ENCODE results near the gene POLE.

Gene POLE

GRCh38 chr12:132689227-132689626 lies 2.1 kb upstream of the POLE start:
- ChIA-PET CTCF (no interaction called here), POLR2A (no interaction called here)
- no peak for TF ChIP-seq TARDBP (IDR thresholded peaks at IDR 0.05)
- TF ChIP-seq FOXA1 (IDR thresholded peaks at IDR 0.05), result no peak
- TF ChIP-seq LEF1 (IDR thresholded peaks at IDR 0.05; ENCODE audit: borderline replicate concordance), result no peak
- no peak for TF ChIP-seq CTBP1 (IDR thresholded peaks at IDR 0.05; ENCODE audit: borderline replicate concordance)
- TF ChIP-seq FOXK2 (IDR thresholded peaks at IDR 0.05), result no peak
- no peak for TF ChIP-seq FOXM1 (IDR thresholded peaks at IDR 0.05; ENCODE audit: borderline replicate concordance)
- no peak for TF ChIP-seq SP1 (IDR thresholded peaks at IDR 0.05)
- TF ChIP-seq ARNT (IDR thresholded peaks at IDR 0.05), result no peak
- TF ChIP-seq ELF4 (IDR thresholded peaks at IDR 0.05), result no peak
- TF ChIP-seq HDGF (IDR thresholded peaks at IDR 0.05; ENCODE audit: borderline replicate concordance), result no peak
- TF ChIP-seq L3MBTL2 (conservative IDR thresholded peaks at IDR 0.05), result no peak
- no peak for TF ChIP-seq NFRKB (IDR thresholded peaks at IDR 0.05)
- TF ChIP-seq BHLHE40 (IDR thresholded peaks at IDR 0.05; ENCODE audit: borderline replicate concordance), result no peak
- no peak for TF ChIP-seq SUZ12 (IDR thresholded peaks at IDR 0.05)
- DNase-seq (ENCODE audit: extremely low spot score), result no peak

- DNase-seq (ENCODE audit: extremely low spot score), result no peak
- CTCF ChIA-PET, result no interaction called here
- TF ChIP-seq CTBP1 (IDR thresholded peaks at IDR 0.05; ENCODE audit: borderline replicate concordance) (no peak), SUZ12 (IDR thresholded peaks at IDR 0.05) (no peak), ELF4 (IDR thresholded peaks at IDR 0.05) (no peak), PKNOX1 (IDR thresholded peaks at IDR 0.05) (no peak), ZNF384 (IDR thresholded peaks at IDR 0.05) (no peak), FOXM1 (IDR thresholded peaks at IDR 0.05; ENCODE audit: borderline replicate concordance) (no peak), BHLHE40 (IDR thresholded peaks at IDR 0.05; ENCODE audit: borderline replicate concordance) (no peak), FOXA1 (IDR thresholded peaks at IDR 0.05) (no peak), SP1 (IDR thresholded peaks at IDR 0.05) (no peak)
- POLR2A ChIA-PET, result no interaction called here
Observed at GRCh38 chr12:132686825-132687210, 324 bp downstream of the POLE start.

- TF ChIP-seq BHLHE40 (IDR thresholded peaks at IDR 0.05; ENCODE audit: borderline replicate concordance), result no peak
- no peak for TF ChIP-seq FOXA1 (IDR thresholded peaks at IDR 0.05)
- no peak for TF ChIP-seq ARNT (IDR thresholded peaks at IDR 0.05)
- TF ChIP-seq PKNOX1 (IDR thresholded peaks at IDR 0.05), result no peak
- no peak for TF ChIP-seq ELF4 (IDR thresholded peaks at IDR 0.05)
- TF ChIP-seq FOXM1 (IDR thresholded peaks at IDR 0.05; ENCODE audit: borderline replicate concordance), result no peak
- TF ChIP-seq LEF1 (IDR thresholded peaks at IDR 0.05; ENCODE audit: borderline replicate concordance), result no peak
- TF ChIP-seq SP1 (IDR thresholded peaks at IDR 0.05), result no peak
- TF ChIP-seq HDGF (IDR thresholded peaks at IDR 0.05; ENCODE audit: borderline replicate concordance), result no peak
- no peak for TF ChIP-seq CTBP1 (IDR thresholded peaks at IDR 0.05; ENCODE audit: borderline replicate concordance)
- TF ChIP-seq TARDBP (IDR thresholded peaks at IDR 0.05), result no peak
- TF ChIP-seq FOXK2 (IDR thresholded peaks at IDR 0.05), result no peak
- TF ChIP-seq SUZ12 (IDR thresholded peaks at IDR 0.05), result no peak
- POLR2A ChIA-PET, result no interaction called here
- CTCF ChIA-PET, result no interaction called here
- DNase-seq (ENCODE audit: extremely low spot score), result no peak
Observed at GRCh38 chr12:132685400-132685799, 1.7 kb downstream of the POLE start.

- ChIA-PET POLR2A (no interaction called here), CTCF (no interaction called here)
- DNase-seq (ENCODE audit: extremely low spot score), result no peak
- TF ChIP-seq HDGF (IDR thresholded peaks at IDR 0.05; ENCODE audit: borderline replicate concordance), result no peak
- TF ChIP-seq FOXM1 (IDR thresholded peaks at IDR 0.05; ENCODE audit: borderline replicate concordance), result no peak
- TF ChIP-seq ZNF384 (IDR thresholded peaks at IDR 0.05), result no peak
- no peak for TF ChIP-seq BHLHE40 (IDR thresholded peaks at IDR 0.05; ENCODE audit: borderline replicate concordance)
- no peak for TF ChIP-seq PKNOX1 (IDR thresholded peaks at IDR 0.05)
- TF ChIP-seq FOXA1 (IDR thresholded peaks at IDR 0.05), result no peak
Observed at GRCh38 chr12:132677492-132677891, 9.7 kb downstream of the POLE start.

GRCh38 chr12:132675757-132676432 lies 11.2 kb downstream of the POLE start:
- ChIA-PET CTCF (no interaction called here), POLR2A (no interaction called here)
- no peak for TF ChIP-seq FOXK2 (IDR thresholded peaks at IDR 0.05)
- TF ChIP-seq ELF4 (IDR thresholded peaks at IDR 0.05), result no peak
- TF ChIP-seq CTBP1 (IDR thresholded peaks at IDR 0.05; ENCODE audit: borderline replicate concordance), result no peak
- no peak for DNase-seq (ENCODE audit: extremely low spot score)

- no peak for DNase-seq (ENCODE audit: extremely low spot score)
- POLR2A ChIA-PET, result no interaction called here
- TF ChIP-seq HDGF (IDR thresholded peaks at IDR 0.05; ENCODE audit: borderline replicate concordance) (no peak), FOXM1 (IDR thresholded peaks at IDR 0.05; ENCODE audit: borderline replicate concordance) (no peak), LEF1 (IDR thresholded peaks at IDR 0.05; ENCODE audit: borderline replicate concordance) (no peak), BHLHE40 (IDR thresholded peaks at IDR 0.05; ENCODE audit: borderline replicate concordance) (no peak), ELF4 (IDR thresholded peaks at IDR 0.05) (no peak), ZNF384 (IDR thresholded peaks at IDR 0.05) (no peak), PKNOX1 (IDR thresholded peaks at IDR 0.05) (no peak), SP1 (IDR thresholded peaks at IDR 0.05) (no peak), NFRKB (IDR thresholded peaks at IDR 0.05) (no peak), TARDBP (IDR thresholded peaks at IDR 0.05) (no peak), L3MBTL2 (conservative IDR thresholded peaks at IDR 0.05) (no peak), ARNT (IDR thresholded peaks at IDR 0.05) (no peak), SUZ12 (IDR thresholded peaks at IDR 0.05) (no peak)
- CTCF ChIA-PET, result no interaction called here
Observed at GRCh38 chr12:132674561-132674960, 12.6 kb downstream of the POLE start.

Data from HEK293T (cell line).